Muscle of arm (tissue), 12 donors: ENCODE results near the gene PDGFA. TPM values are rescaled to one million over a fixed set of nuclear protein-coding genes. Genes with fewer than 3 reads are reported as not detected.

Experiments
- DNase-seq: peaks from one replicate; pipeline ENCODE4 v3.0.0-alpha.2; 2013
- polyA plus RNA-seq, 12 donors: library from polyadenylated mRNA; unstranded; fragments of 120-200 nt; gene quantifications; one replicate each; pipeline ENCODE4 v1.2.1, GENCODE V29; 2013; ENCODE audit not compliant: insufficient read length in 12 of 12

PDGFA gene
- polyA plus RNA-seq, 12 donors, result 22.4 to 696 (median 34.8) TPM

DNA sequence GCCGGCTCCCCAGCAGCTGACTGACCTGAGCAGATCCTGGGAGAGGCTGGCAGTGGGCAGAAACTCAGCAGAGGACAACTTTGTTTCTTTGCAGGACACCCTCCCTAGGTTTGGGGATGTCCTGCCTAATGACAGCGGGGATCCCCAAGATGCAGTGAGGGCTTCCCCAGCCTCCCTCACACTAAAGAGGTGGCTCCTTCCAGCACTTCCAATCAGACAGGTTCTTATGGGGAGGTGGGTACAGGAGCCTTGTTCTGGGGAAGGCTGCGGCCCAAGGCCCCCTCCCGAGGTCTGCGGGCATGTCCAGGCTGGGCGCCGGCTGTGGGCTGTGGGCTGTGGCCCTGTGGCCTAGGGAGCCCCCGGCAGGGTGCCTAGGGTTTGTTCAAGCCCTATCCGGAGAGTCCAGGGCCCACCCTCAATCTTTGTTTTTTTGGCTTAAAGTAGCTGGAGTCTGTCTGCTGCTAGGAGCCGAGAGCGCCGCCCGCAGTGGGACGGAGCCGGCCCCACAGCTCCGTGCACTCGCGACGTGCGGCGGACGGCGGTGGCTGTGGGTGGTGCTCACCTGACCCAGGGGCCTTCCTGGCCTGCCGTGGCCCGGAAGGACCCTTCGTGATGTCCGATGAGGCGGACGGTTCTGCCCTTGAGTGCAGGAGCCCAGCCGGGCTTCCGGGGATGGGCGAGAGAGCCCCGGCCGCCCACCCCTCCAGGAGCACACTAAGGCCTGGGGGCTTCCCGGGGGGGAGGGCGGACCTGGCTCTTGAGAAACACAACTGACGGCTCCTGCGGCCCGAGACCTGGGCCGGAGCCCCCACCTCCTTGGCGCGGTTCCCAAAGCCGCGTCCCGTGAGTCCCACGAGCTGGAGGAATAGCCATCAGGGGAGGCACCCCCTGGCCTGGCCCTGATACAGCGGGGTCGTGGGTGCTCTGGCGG lies 57.2 kb downstream of the PDGFA start:
- no peak for DNase-seq

- no peak for DNase-seq
Observed at GRCh38 chr7:461453-462172, 58.0 kb downstream of the PDGFA start.

DNA sequence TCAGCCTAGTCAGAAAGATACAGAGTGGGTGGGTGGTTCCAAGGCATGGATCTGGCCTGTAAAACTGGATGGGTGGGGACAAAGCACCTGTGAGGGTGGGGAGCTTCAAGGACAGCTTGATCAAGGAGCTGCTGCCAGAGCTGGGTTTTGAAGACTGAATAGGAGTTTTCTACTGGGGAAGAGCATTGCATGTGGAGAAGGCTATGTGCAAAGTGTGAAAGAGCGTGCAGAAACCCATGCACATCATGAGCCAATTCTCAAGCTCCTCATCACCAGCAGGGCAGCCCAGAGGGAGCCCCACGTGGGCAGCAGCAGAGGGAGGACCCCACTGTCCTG lies 58.6 kb downstream of the PDGFA start:
- DNase-seq, result no peak

- DNase-seq, result no peak
Observed at GRCh38 chr7:460374-461116, 59.1 kb downstream of the PDGFA start.

DNA sequence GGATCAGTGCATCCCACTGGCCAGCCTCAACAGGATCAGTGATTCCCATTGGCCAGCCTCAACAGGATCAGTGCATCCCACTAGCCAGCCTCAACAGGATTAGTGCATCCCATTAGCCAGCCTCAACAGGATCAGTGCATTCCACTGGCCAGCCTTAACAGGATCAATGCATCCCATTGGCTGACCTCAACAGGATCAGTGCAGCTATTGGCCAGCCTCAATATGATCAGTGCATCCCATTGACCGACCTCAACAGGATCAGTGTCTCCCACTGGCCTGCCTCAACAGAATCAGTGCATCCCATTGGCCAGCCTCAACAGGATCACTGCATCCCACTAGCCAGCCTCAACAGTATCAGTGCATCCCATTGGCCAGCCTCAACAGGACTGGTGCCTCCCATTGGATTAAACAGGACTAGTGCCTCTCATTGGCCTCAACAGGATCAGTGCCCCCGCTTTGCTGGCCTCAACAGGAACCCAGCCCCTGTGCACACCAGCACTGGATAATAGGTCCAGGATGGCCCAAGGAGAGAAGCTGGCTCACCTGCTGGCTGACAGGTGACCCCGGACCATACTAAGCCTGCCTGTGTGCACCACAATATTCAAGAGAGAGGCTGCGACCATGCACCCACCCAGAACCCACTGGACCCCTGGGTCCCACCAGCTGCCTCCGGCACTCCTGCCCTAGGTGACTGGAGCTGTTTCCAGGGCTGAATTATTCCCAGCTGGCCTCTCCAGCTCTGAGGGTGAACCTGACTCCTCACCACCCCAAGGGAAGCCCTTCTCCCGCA lies 59.9 kb downstream of the PDGFA start:
- DNase-seq, result no peak

DNA sequence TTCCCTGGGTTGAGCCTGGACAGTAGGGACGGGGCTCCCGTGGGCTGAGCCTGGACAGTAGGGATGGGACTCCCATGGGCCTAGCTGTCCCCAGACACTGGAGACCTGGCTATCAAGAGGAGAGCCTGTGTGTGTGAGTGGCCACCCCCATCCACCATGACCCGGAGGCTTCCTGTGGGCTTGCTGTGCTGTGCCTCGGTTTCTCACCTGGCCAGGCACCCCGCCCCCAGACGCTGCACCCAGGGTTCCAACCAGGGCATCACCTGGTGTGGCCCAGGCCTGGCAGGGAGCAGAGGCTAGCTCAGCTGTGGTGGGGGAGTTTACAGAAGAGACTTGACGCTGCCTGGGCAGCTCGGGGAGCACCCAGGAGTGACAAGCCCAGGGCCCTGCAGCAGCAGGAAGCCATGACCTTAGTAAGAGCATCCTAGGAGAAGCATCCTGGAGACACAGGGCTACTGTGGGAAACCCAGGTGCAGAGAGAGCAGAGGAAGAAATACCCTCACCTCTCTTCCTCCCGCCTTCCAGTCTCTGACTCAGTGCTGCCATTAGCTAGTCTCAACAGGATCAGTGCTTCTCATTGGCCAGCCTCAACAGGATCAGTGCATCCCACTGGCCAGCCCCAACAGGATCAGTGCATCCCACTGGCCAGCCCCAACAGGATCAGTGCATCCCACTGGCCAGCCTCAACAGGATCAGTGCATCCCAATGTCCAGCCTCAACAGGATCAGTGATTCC lies 61.0 kb downstream of the PDGFA start:
- DNase-seq, result no peak

DNA sequence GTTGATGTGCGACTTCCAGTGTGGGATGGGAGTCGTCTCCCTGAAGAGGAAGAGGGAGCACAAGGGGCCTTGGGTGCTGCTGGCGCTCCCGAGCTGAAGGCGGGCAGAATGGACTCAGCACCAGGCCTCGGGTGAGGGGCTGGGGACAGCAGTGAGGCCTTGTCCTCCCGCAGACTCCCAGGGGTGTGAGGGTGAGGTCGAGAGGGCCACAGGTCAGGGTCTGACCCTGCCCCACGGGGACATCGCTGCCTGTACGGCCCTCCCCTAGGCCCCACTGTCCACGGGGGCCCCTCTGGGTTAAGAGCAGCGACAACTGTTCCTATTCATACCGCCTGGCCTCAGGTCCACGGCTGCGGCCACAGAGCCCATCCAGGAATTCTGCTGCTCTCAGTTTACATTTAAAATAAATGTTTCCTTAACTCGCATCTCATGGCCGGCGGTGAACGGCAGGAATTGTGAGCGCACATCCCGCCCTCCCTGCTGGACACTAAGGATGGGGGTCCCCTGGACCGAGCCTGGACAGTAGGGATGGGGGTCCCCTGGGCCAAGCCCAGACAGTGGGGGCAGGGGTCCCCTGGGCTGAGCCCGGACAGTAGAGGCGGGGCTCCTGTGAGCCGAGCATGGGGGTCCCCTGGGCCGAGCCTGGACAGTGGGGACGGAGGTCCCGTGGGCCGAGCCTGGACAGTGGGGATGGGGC lies 61.7 kb downstream of the PDGFA start:
- no peak for DNase-seq

- DNase-seq, result no peak
Observed at GRCh38 chr7:455110-455928, 64.3 kb downstream of the PDGFA start.

DNA sequence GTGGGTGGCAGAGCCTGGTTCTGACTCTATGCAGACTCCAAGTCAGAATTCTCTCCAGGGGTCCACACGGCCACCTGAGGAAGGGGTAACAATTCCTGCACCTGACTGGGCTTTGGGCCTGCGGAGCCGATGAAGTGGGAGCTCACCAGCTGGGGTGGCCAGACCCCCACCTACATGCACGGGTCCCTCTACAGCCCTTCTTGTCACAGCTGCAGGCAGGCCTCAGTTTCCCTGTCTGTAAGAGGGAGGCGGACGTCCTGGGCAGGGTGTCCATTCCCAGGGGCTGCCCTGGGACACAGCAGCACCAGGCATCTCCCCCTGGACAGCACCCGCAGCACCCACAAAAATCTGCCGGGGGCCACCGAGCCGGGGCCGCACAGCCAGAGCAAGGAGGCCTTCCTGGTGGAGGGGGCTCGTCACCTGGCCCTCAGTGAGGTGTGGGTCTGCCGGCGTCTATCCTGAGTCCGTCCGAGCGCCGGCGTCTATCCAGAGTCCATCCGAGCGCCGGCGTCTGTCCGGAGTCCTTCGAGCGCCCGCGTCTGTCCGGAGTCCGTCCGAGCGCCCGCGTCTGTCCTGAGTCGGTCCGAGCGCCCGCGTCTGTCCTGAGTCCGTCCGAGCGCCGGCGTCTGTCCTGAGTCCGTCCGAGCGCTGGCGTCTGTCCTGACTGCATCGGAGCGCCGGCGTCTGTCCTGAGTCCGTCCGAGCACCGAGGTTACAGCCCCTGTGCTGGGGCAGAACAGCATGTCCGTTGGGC lies 65.1 kb downstream of the PDGFA start:
- no peak for DNase-seq

DNA sequence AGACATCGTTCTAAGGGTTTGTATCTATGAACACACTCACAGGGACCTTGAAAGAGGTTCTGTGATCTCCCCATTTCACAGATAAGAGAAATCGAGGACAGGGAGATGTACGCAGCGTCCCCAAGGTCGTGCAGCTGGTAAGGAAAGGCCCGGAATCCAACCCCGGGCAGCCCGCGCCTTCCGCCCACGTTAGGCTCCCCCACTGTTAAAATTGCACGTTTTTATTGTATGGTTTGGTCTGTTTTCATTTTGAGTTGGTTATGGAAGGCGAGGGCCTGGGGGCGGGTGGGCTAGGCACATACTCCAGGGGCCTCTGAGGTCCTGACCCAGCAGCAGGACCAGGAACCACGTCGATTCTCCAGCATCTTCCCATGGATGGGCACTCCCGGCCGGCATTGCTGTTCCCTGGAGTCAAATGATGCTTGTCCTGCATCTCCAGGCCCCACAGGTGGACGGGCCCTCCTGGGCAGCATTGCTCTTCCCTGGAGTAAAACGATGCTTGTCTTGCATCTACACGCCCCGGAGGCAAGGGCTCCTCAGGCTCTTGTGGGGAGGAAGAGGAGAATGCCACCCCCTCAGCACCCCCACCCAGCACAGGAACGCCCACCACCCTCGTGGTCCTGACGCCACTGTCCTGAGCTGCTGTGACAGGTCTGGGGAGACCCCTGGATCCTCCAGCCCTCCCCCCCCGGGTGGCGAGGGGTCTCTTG lies 65.9 kb downstream of the PDGFA start:
- DNase-seq, result no peak

DNA sequence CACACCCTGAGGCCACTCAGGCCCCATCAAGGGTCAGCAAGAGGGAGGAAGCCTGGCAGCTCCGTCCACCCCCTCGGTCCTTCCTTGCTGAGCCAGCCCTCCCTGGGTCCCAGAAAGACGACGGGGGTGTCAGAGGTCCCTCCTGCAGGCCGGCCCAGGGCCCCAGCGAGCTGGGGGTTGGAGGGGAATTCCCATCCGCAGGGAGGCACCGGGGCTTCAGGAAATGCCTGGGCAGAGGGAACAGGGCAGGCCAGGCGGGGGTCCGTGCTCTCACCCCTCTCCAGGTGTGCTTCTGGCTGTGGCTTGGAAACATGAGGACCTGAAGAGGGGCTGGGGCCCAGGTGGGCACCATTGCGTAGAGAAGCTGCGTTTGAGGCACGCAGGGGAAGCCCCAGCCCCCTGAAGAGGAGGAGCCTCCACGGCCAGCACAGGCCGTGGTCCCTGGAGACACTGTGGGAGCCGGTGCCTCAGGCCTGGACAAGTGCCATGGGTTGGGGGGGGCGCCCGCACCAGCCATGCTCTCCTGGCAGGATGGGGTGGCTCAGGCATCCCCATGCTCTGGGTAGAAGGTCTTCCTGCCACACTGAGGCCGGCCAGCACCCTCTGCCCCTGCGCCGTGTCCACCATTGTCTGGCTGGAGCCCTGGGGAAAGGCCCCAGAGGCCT lies 66.7 kb downstream of the PDGFA start:
- no peak for DNase-seq

DNA sequence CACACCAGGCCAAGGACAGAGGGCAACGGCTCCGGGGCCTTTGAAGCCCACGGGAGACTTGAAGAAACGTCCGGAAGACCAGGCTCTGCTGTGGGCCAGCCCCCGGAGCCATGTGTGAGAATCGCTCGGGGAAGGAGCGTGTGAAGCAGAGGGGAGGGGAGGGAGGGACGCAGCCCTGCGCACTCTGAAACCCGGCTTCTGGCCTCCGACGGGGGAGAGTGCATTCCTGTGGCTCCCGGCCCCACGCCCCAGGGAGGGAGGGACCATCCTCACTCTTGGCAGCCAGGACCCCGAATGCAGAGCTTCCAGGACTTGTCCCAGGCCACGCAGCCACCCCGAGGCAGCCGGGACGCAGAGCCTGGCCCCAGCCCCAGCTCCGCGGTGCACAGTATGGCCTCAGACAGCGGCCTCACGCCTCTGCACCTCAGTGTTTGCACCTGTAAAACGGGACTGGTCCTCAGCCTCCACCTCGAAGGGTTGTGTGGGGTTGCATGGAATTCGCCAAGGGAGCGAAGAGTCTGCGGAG lies 67.4 kb downstream of the PDGFA start:
- DNase-seq, result no peak

- DNase-seq, result no peak
Observed at GRCh38 chr7:451255-452225, 68.1 kb downstream of the PDGFA start.

DNA sequence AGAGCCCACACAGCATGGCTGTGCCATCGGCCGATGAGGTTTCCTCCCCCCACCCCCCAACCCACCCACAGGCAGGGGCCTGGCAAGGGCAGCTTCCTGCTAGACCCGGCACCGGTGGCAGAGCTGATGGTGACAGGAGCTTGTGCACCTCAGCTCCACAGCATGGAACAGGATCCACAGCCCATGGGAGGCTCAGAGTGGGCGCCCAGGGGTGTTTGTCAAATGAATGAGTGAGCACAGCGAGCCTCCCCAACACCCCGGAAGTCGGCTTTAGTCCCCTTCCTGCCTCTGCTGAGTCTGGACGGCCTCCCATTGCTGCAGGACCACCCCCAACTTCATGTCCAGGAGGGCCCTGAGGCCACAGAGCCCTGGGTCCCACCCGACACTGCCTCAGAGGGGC lies 68.9 kb downstream of the PDGFA start:
- no peak for DNase-seq

GRCh38 chr7:450036-450435 lies 69.6 kb downstream of the PDGFA start:
- no peak for DNase-seq
